ENCODE results near the gene CT47C1. TPM values are rescaled to one million over a fixed set of nuclear protein-coding genes. Genes with fewer than 3 reads are reported as not detected.

CT47C1 gene
- total RNA-seq, 4 donors from 2014 or later, result not detected

DNA sequence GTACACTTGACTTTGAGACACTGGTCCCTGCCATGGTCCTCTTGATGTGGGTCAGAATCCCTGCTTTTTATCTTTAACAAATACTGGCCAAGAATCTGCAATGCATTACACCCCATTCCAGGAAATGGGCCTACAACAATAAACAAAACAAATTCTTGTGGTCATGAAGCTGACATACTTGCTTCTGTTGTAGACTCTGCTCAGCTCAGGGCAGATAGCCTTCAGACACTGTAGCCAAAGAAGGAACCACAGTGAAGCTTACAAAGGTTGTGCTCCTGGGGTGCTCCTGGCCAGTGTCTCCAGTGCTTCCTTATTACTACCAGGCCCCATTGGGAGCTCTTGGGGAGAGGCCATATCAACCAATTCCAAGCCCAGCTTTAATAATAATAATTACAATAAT lies 33.0 kb downstream of the CT47C1 start:
- no peak for TF ChIP-seq POLR2AphosphoS5 (IDR thresholded peaks at IDR 0.05)
- no peak for TF ChIP-seq POLR2A (IDR thresholded peaks at IDR 0.05)
- TF ChIP-seq, protein P1, sequence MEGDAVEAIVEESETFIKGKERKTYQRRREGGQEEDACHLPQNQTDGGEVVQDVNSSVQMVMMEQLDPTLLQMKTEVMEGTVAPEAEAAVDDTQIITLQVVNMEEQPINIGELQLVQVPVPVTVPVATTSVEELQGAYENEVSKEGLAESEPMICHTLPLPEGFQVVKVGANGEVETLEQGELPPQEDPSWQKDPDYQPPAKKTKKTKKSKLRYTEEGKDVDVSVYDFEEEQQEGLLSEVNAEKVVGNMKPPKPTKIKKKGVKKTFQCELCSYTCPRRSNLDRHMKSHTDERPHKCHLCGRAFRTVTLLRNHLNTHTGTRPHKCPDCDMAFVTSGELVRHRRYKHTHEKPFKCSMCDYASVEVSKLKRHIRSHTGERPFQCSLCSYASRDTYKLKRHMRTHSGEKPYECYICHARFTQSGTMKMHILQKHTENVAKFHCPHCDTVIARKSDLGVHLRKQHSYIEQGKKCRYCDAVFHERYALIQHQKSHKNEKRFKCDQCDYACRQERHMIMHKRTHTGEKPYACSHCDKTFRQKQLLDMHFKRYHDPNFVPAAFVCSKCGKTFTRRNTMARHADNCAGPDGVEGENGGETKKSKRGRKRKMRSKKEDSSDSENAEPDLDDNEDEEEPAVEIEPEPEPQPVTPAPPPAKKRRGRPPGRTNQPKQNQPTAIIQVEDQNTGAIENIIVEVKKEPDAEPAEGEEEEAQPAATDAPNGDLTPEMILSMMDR (IDR thresholded peaks at IDR 0.05), result no peak
- no peak for TF ChIP-seq EP300 (IDR thresholded peaks at IDR 0.05)
- Histone ChIP-seq H3K4me3 (no peak overlapping the region), H3K36me3 (no peaks in the 10 kb centered on the region), H3K9me3 (no peaks in the 10 kb centered on the region), H3K27ac (no peak overlapping the region), H3K27me3 (no peaks in the 10 kb centered on the region), H3K4me1 (no peaks in the 10 kb centered on the region)
- DNase-seq (ENCODE audit: low spot score in 2 of 2), result no peak

DNA sequence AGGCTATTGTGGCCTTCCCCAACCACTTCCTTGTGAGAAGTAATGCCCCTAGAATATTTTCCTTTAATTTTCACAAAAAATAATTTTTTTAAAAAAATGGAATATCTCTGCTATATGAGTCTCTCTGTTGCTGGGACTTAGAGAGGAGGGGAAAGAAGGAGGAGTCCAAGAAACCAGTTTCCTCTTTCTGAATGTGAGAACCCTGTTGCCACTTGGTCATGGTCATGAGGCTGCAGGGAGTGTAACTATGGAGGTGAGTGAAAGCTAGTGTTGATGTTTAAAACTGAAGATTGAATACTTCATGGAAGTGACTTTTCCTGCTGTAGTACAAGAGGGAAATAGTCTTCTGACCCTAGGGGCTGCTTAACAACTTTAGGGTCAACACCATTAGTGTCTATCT lies 34.4 kb downstream of the CT47C1 start:
- H3K4me3 ChIP-seq, result no peak overlapping the region

DNA sequence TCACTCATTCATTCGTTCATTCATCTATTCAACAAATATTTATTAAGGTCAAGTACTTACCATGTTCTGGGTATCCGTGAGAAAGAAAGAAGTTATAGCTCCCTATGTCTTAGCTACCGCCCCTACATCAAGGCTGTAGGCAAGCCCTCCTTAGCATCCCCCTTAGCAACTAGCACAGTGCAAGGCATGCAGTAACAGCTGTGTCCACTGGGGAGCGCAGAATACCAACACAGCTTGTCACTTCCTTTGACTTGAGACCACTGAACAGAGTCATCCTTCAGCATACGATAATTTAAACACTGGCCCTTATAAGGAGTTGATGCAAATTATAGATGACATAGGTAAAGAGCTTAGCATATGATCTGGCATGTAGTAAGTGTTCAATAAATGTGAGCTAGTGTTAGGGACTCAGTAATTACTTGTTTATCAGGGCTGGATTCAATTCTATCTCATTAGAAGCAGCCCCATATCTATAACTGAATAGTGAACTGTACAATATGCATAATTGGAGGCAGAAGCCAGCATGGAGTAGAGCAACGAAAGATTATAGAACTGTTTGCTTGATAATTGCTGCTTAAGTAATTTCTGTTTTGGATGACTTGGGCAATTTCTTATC lies 46.1 kb downstream of the CT47C1 start:
- 16% methylated on average over 6 of the region's 6 CpGs for WGBS
- Histone ChIP-seq H3K36me3 (no peaks in the 10 kb centered on the region), H3K27ac (no peak overlapping the region), H3K9me3 (no peaks in the 10 kb centered on the region), H3K4me1 (no peaks in the 10 kb centered on the region), H3K4me3 (no peak overlapping the region), H3K27me3 (no peaks in the 10 kb centered on the region)
- TF ChIP-seq POLR2A (IDR thresholded peaks at IDR 0.05), result no peak
- TF ChIP-seq EP300 (IDR thresholded peaks at IDR 0.05), result no peak
- TF ChIP-seq POLR2AphosphoS5 (IDR thresholded peaks at IDR 0.05), result no peak
- TF ChIP-seq, protein P1 (IDR thresholded peaks at IDR 0.05), result peak; percentile 26 to 62
- no peak for DNase-seq (ENCODE audit: low spot score in 2 of 2)

More for the DNA sequence above, 34.4 kb downstream of the CT47C1 start:
- no peaks in the 10 kb centered on the region for H3K27me3 ChIP-seq
- H3K4me1 ChIP-seq, result no peaks in the 10 kb centered on the region
- H3K36me3 ChIP-seq, result no peaks in the 10 kb centered on the region
- DNase-seq (ENCODE audit: low spot score in 2 of 2), result no peak
- no peaks in the 10 kb centered on the region for H3K9me3 ChIP-seq
- TF ChIP-seq EP300 (IDR thresholded peaks at IDR 0.05), result no peak
- TF ChIP-seq POLR2AphosphoS5 (IDR thresholded peaks at IDR 0.05), result no peak
- TF ChIP-seq POLR2A (IDR thresholded peaks at IDR 0.05), result no peak
- TF ChIP-seq, protein P1 (IDR thresholded peaks at IDR 0.05), result no peak
- H3K27ac ChIP-seq, result no peak overlapping the region

DNA sequence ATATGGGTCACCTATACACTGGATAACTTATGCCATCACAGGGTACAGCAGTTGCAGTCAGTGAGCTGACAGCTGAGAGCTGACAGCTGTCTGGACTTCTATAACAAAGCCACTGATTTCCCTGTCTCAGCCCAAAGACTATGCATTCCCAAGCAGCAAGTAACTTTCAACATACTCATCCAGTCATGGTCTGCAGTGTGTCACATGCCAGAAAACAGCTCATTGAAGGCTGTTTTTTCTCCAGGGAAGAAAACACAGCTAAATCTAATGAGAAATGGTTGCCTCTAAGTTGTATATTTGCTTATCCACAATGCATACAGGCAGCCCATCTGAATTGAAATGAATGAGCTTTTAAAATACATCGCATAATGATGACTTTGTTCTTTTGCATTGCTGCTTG lies 48.5 kb downstream of the CT47C1 start:
- Histone ChIP-seq H3K36me3 (no peaks in the 10 kb centered on the region), H3K27ac (no peak overlapping the region), H3K4me1 (no peaks in the 10 kb centered on the region), H3K9me3 (no peaks in the 10 kb centered on the region), H3K27me3 (no peaks in the 10 kb centered on the region), H3K4me3 (no peak overlapping the region)
- WGBS, result 83% methylated on average over 1 of the region's 1 CpG
- TF ChIP-seq EP300 (IDR thresholded peaks at IDR 0.05), result no peak
- no peak for TF ChIP-seq POLR2A (IDR thresholded peaks at IDR 0.05)
- TF ChIP-seq, protein P1 (IDR thresholded peaks at IDR 0.05), result no peak
- no peak for TF ChIP-seq POLR2AphosphoS5 (IDR thresholded peaks at IDR 0.05)
- no peak for DNase-seq (ENCODE audit: low spot score in 2 of 2)

Other genes with a start within 250 kb of the CT47C1 start
- not detected for gene ZCCHC12, start 249.2 kb upstream of the CT47C1 start, total RNA-seq
- gene LONRF3, start 98.4 kb upstream of the CT47C1 start, total RNA-seq, result 1 to 10 TPM; 1.2 to 4.1 (median 1.8) TPM
- gene KIAA1210, start 54.8 kb downstream of the CT47C1 start, total RNA-seq, result under 1 TPM in 2 of 4 donors, not detected in 2; 0.05 to 0.13 TPM
- 10 to 100 TPM; 56.8 to 92.7 (median 77.2) TPM for gene PGRMC1, start 163.3 kb downstream of the CT47C1 start, total RNA-seq